Measurements from ENCODE around the gene MXD4.

MXD4 gene

DNA sequence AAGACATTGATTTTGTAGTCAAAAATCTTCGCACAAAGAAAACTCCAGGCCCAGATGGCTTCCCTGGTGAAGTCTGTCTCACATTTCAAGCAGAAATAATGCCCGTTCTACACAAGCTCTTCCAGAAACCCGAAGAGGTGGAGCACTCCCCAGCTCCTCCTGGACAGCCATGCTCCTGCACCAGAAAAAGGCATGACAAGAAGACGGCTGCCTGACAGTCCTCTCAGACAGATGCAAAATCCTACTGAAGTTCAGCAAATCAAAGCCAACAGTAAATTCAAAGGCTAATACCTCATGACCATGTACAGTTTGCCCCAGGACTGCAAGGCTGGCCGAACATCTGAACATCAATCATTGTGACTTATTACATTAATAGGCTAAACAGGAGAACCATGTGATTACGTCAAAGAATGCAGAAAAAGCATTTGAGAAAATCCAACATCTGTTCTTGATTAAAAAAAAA is 30.8 kb upstream of the MXD4 start:
- H3K4me3 ChIP-seq (ENCODE audit: severe bottlenecking), result no peak overlapping the region
- no peaks in the 10 kb centered on the region for H3K27me3 ChIP-seq (ENCODE audit: insufficient read depth, poor library complexity, severe bottlenecking)
- H3K27ac ChIP-seq (ENCODE audit: poor library complexity, severe bottlenecking), result no peak overlapping the region
- ATAC-seq (ENCODE audit: low read depth) (no peak), DNase-seq (ENCODE audit: low spot score) (no peak)
- no peaks in the 10 kb centered on the region for H3K36me3 ChIP-seq (ENCODE audit: low read depth)
- H3K9me3 ChIP-seq (ENCODE audit: severe bottlenecking), result no peaks in the 10 kb centered on the region
- TF ChIP-seq, protein P1, sequence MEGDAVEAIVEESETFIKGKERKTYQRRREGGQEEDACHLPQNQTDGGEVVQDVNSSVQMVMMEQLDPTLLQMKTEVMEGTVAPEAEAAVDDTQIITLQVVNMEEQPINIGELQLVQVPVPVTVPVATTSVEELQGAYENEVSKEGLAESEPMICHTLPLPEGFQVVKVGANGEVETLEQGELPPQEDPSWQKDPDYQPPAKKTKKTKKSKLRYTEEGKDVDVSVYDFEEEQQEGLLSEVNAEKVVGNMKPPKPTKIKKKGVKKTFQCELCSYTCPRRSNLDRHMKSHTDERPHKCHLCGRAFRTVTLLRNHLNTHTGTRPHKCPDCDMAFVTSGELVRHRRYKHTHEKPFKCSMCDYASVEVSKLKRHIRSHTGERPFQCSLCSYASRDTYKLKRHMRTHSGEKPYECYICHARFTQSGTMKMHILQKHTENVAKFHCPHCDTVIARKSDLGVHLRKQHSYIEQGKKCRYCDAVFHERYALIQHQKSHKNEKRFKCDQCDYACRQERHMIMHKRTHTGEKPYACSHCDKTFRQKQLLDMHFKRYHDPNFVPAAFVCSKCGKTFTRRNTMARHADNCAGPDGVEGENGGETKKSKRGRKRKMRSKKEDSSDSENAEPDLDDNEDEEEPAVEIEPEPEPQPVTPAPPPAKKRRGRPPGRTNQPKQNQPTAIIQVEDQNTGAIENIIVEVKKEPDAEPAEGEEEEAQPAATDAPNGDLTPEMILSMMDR (IDR thresholded peaks at IDR 0.05; ENCODE audit: poor library complexity, severe bottlenecking), result no peak
- H3K4me1 ChIP-seq (ENCODE audit: insufficient read depth, poor library complexity, severe bottlenecking), result no peaks in the 10 kb centered on the region

DNA sequence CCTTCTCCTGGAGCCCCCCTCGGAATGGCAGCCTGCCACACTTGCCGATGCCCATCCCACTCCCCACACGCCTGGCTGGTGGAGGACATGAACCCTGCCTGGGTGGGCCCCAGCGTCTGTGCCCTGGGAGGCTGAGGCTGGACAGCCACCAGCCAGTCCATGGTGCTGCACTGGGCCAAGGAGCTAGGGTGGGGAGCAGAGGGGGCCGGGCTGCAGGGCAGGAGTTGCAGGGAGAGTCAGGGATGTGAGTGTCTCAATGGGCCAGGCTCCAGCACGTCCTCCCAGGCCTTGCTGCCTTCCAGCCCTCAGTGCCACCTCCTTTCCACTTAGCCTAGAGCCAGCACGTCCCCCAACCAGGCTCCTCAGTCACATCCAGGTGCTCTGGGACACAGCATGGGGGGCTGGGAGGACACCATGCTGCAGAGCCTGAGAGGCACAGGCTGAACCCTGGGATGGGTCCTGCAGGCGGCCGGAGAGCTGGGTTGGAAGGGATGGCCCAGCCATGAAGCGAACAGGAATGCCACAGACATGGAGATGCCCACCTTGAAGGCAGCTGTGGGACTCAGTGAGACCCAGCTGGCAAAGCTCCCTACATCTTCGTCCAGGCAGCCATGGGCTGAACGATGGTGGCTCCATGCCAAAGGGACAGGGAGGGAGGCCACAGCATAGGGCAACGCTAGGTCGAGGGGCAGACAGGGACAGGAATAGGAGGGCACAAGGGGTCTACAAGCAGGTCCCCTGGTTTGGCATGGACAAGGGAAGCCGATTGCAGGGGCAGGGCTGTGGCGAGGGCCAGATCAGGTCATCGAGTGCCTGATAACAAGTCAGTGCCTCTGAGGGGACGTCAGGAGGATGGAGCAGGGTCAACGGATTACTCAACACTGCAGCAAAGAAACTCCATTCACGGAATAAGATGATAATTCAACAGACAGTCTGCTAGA is 30.1 kb upstream of the MXD4 start:
- no peak for DNase-seq (ENCODE audit: low spot score)
- no peaks in the 10 kb centered on the region for H3K9me3 ChIP-seq (ENCODE audit: severe bottlenecking)
- TF ChIP-seq, protein P1 (IDR thresholded peaks at IDR 0.05; ENCODE audit: poor library complexity, severe bottlenecking), result no peak
- no peak overlapping the region for H3K27ac ChIP-seq (ENCODE audit: poor library complexity, severe bottlenecking)
- no peaks in the 10 kb centered on the region for H3K4me1 ChIP-seq (ENCODE audit: insufficient read depth, poor library complexity, severe bottlenecking)
- ATAC-seq (ENCODE audit: low read depth), result no peak; the same call in 2 of the 3 replicates
- H3K36me3 ChIP-seq (ENCODE audit: low read depth), result no peaks in the 10 kb centered on the region
- H3K27me3 ChIP-seq (ENCODE audit: insufficient read depth, poor library complexity, severe bottlenecking), result no peaks in the 10 kb centered on the region
- no peak overlapping the region for H3K4me3 ChIP-seq (ENCODE audit: severe bottlenecking)

DNA sequence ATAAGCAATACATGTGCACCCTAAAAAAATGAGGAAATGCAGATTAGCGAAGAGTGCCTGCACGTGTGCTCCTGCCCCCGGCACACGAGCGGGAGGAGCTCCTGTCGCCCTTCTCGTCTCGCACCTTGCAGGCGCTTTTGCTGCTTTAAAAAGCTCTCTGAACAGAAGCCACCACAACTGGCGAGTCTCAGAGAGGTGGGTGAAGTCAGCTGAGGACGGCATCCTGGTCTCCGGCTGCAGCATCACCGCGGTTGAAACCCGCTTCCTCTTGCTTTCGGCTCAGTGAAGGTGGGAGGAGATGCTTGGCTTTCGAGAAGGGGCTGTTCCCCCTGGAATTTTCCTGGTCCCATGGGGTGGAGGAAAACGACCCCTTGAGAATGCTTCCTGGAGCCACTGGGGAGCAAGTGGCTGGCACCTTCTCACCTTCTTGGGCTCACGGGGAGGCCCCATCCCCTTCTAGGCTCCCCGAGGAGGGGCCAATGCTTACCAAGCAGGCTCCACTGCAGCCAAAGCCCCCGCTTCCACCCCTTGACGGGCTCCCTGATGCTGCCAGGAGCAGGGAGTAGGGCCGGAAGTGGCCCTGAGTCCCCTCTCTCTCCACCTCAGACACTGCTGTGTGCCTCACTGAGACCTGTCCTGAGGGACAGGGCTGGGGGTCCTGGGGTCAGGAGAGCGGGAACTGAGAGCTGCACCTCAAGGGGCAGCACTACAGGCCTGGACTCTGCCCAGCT is 29.2 kb upstream of the MXD4 start:
- Histone ChIP-seq H3K9me3 (ENCODE audit: severe bottlenecking) (no peaks in the 10 kb centered on the region), H3K4me3 (ENCODE audit: severe bottlenecking) (no peak overlapping the region), H3K36me3 (ENCODE audit: low read depth) (no peaks in the 10 kb centered on the region), H3K4me1 (ENCODE audit: insufficient read depth, poor library complexity, severe bottlenecking) (no peaks in the 10 kb centered on the region), H3K27me3 (ENCODE audit: insufficient read depth, poor library complexity, severe bottlenecking) (no peaks in the 10 kb centered on the region), H3K27ac (ENCODE audit: poor library complexity, severe bottlenecking) (no peak overlapping the region)
- ATAC-seq (ENCODE audit: low read depth), result no peak; the same call in 2 of the 3 replicates
- TF ChIP-seq, protein P1 (IDR thresholded peaks at IDR 0.05; ENCODE audit: poor library complexity, severe bottlenecking), result no peak
- no peak for DNase-seq (ENCODE audit: low spot score)

GRCh38 chr4:2290488-2290887 is 28.6 kb upstream of the MXD4 start:
- Histone ChIP-seq H3K36me3 (ENCODE audit: low read depth) (no peaks in the 10 kb centered on the region), H3K4me3 (ENCODE audit: severe bottlenecking) (no peak overlapping the region), H3K9me3 (ENCODE audit: severe bottlenecking) (no peaks in the 10 kb centered on the region), H3K4me1 (ENCODE audit: insufficient read depth, poor library complexity, severe bottlenecking) (no peaks in the 10 kb centered on the region), H3K27me3 (ENCODE audit: insufficient read depth, poor library complexity, severe bottlenecking) (no peaks in the 10 kb centered on the region), H3K27ac (ENCODE audit: poor library complexity, severe bottlenecking) (no peak overlapping the region)
- ATAC-seq (ENCODE audit: low read depth), result no peak
- TF ChIP-seq, protein P1 (IDR thresholded peaks at IDR 0.05; ENCODE audit: poor library complexity, severe bottlenecking), result no peak
- no peak for DNase-seq (ENCODE audit: low spot score)
